Heart left ventricle (tissue), 16 donors: Measurements from ENCODE around the gene HSPA1L. TPM values are rescaled to one million over a fixed set of nuclear protein-coding genes. Genes with fewer than 3 reads are reported as not detected.
"Not testable (repeated sequence)": the region's sequence is repeated elsewhere in the genome, so short reads cannot be mapped to it uniquely, and the experiment has no call there.

Experiments used
- ATAC-seq, 4 donors: fragments of 200-7000 bp; cut with Tn5 transposase; one replicate each; pipeline ENCODE4 v1.9.1; 2020 to 2022; ENCODE audit warnings: moderate library complexity in 4 of 4, mild to moderate bottlenecking in 3 of 4, moderate number of reproducible peaks in 1 of 4
- DNase-seq, 5 donors: peaks; one replicate each; pipeline ENCODE4 v3.0.0-alpha.2; 2020
- H3K27ac ChIP-seq, 12 donors: fragments of 200-600 bp; sonication (generic) in 4 of 12; one replicate each; pipeline versions ENCODE4 v1.5.0 to v1.8.0; 2016 to 2022; ENCODE audit warnings: mild to moderate bottlenecking in 2 of 12
- H3K27me3 ChIP-seq, 9 donors: fragments of 200-600 bp; sonication (generic) in 2 of 9; one replicate each; pipeline versions ENCODE4 v1.5.1 to v1.8.0; 2016 to 2022; ENCODE audit warnings: mild to moderate bottlenecking in 3 of 9
- H3K36me3 ChIP-seq, 9 donors: fragments of 200-600 bp; sonication (generic) in 2 of 9; one replicate each; pipeline versions ENCODE4 v1.5.0 to v1.8.0; 2018 to 2022; ENCODE audit warnings: mild to moderate bottlenecking in 2 of 9
- H3K4me1 ChIP-seq, 12 donors: fragments of 200-600 bp; sonication (generic) in 4 of 12; one replicate each; pipeline versions ENCODE4 v1.5.0 to v1.8.0; 2016 to 2022; ENCODE audit warnings: mild to moderate bottlenecking in 3 of 12
- H3K4me3 ChIP-seq, 12 donors: fragments of 200-600 bp; sonication (generic) in 4 of 12; one replicate each; pipeline versions ENCODE4 v1.5.0 to v1.8.0; 2017 to 2022; ENCODE audit warnings: mild to moderate bottlenecking in 9 of 12, moderate library complexity in 4 of 12
- H3K9me3 ChIP-seq, 12 donors: fragments of 200-600 bp; sonication (generic) in 4 of 12; one replicate each; pipeline versions ENCODE4 v1.5.0 to v1.8.0; 2016 to 2022; ENCODE audit warnings: mild to moderate bottlenecking in 1 of 12
- POLR2A ChIP-seq, 2 donors: fragments of 450-650 bp; IDR thresholded peaks; one replicate each; pipeline ENCODE4 v1.6.1; 2017; ENCODE audit warnings: antibody characterized with exemption in 2 of 2, mild to moderate bottlenecking in 2 of 2, moderate library complexity in 2 of 2
- WGBS, 4 donors: extraction: QIAGEN DNeasy Blood & Tissue Kit in 2 of 4; methylation state at CpG; one replicate each; pipeline versions ENCODE4 v1.1.5 to v1.1.7; 2013 to 2018; 5-methylcytosine and 5-hydroxymethylcytosine counted together
- intact Hi-C, 10 donors: fragments of 100-400 bp; cut with DNase I; formaldehyde crosslinking; loops; one replicate each; pipeline versions ENCODE4 v1.11.1 to v1.14.2; 2022
- polyA plus RNA-seq, 2 donors: library from polyadenylated mRNA; stranded (reverse); fragments of 200-250 nt; gene quantifications; one replicate each; pipeline ENCODE4 v1.2.3, GENCODE V29; 2013
- total RNA-seq, 9 donors: library from RNA; depleted of rRNA in 2 of 9; stranded (reverse); fragments of >200 nt in 2 of 9; fragmentation: NEBNext Ultra II Directional in 3 of 9; extraction: Animal tissue kit (Norgen Biotek cat#: 25700) in 3 of 9; gene quantifications; one replicate each; pipeline versions ENCODE4 v1.1.0 to v1.2.4, GENCODE V29; 2016 to 2023
- TF ChIP-seq, protein P1 (sequence below), 12 donors: fragments of 200-600 bp; sonication (generic) in 4 of 12; IDR thresholded peaks; one replicate each; pipeline versions ENCODE4 v1.5.0 to v1.8.0; 2018 to 2022; ENCODE audit warnings: antibody characterized with exemption in 12 of 12, mild to moderate bottlenecking in 5 of 12
- donor health status: ischemic (EF 13 %, LVEDD 7.1; RV severe dilation, severe dysfunction).
- donor health status: healthy with polysubstance abuse.
- donor health status: DM: no; HTN: yes; CAD: no.
- donor health status: DM: no; HTN: no; CAD: no.
- donor health status: ischemic (EF 25% LVEDD 6.9; RV normal size, moderate dysfunction).
- donor health status: ischemic (EF 25% LVEDD 5.7; RV mildly dilated, moderate dysfunction).
- donor health status: healthy.
- donor health status: DM: yes; HTN: yes; CAD: no.
- donor health status: ischemic (EF 35%, LVEDD 5.7; RV mildly dilated, moderate dysfunction).
- donor health status: nonischemic (EF 11% LVEDD 7.7; RV severe dilation, severe dysfunction).
- donor health status: DM: yes; HTN: yes; CAD: no.
- donor health status: PGD.
- donor health status: ischemic (EF 29% LVEDD 5.4; RV normal size, mild dysfunction).
- donor health status: nonischemic (EF 23%, LVEDD 6.1; RV moderate dilation, normal function).

The HSPA1L gene
- total and polyA plus RNA-seq, 11 donors = 0.95 to 3.6 (median 1.8) TPM

DNA sequence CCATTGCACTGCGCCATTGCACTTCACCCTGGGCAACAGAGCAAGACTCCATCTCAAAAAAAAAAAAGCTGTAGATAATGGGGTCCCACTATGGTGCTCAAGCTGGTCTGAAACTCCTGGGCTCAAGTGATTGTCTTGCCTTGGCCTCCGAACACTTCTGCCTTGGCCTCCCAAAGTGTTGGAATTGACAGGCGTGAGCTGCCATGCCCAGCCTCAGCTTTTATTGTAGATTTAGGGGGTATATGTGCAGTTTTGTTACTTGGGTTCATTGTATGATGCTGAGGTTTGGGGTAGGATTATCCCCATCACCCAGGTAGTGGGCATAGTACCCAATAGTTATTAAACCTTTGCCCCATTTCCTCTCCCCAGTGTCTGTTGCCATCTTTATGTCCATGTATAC, 23.9 kb upstream of the HSPA1L start:
- no peak for TF ChIP-seq POLR2A (IDR thresholded peaks at IDR 0.05)
- TF ChIP-seq, protein P1, sequence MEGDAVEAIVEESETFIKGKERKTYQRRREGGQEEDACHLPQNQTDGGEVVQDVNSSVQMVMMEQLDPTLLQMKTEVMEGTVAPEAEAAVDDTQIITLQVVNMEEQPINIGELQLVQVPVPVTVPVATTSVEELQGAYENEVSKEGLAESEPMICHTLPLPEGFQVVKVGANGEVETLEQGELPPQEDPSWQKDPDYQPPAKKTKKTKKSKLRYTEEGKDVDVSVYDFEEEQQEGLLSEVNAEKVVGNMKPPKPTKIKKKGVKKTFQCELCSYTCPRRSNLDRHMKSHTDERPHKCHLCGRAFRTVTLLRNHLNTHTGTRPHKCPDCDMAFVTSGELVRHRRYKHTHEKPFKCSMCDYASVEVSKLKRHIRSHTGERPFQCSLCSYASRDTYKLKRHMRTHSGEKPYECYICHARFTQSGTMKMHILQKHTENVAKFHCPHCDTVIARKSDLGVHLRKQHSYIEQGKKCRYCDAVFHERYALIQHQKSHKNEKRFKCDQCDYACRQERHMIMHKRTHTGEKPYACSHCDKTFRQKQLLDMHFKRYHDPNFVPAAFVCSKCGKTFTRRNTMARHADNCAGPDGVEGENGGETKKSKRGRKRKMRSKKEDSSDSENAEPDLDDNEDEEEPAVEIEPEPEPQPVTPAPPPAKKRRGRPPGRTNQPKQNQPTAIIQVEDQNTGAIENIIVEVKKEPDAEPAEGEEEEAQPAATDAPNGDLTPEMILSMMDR (IDR thresholded peaks at IDR 0.05) = no peak
- Histone ChIP-seq H3K27me3 (no peaks in the 10 kb centered on the region), H3K36me3 (peaks cover 0 to 61% (median 44%) of the 10 kb centered on the region in 9 donors), H3K27ac (no peak overlapping the region), H3K4me1 (peaks cover 0 to 41% (median 35%) of the 10 kb centered on the region in 12 donors), H3K4me3 (peak overlapping the region in 1 of 12 donors; percentile 84), H3K9me3 (no peaks in the 10 kb centered on the region)
- ATAC-seq = no peak
- intact Hi-C loops = loop anchor here in 3 of 10 donors (5.0 to 10.0 kb wide), 4 partner anchors 58 to 294 kb away; partner anchors contain the start of genes ATP6V1G2 (in 1 of the 3), CLIC1 (in 1 of the 3), DDX39B (in 1 of the 3) and EHMT2 (in 1 of the 3)
- WGBS, 4 donors = 95 to 97% (median 97%) methylated on average over 3 of the region's 3 CpGs
- DNase-seq = no peak

GRCh38 chr6:31838114-31838553, 23.1 kb upstream of the HSPA1L start:
- Histone ChIP-seq H3K4me1 (peaks cover 4 to 48% (median 38%) of the 10 kb centered on the region in 12 donors), H3K4me3 (peak overlapping the region in 1 of 12 donors; percentile 84), H3K36me3 (peaks cover 0 to 61% (median 44%) of the 10 kb centered on the region in 9 donors)
- H3K27me3 ChIP-seq, H3K27ac ChIP-seq, H3K9me3 ChIP-seq, DNase-seq, ATAC-seq: not testable (repeated sequence)
- WGBS, 4 donors = 88 to 92% (median 90%) methylated on average over 9 of the region's 9 CpGs
- intact Hi-C loops = loop anchor here in 3 of 10 donors (5.0 to 10.0 kb wide), 4 partner anchors 59 to 293 kb away; partner anchors contain the start of genes ATP6V1G2 (in 1 of the 3), CLIC1 (in 1 of the 3), DDX39B (in 1 of the 3) and EHMT2 (in 1 of the 3)

- Histone ChIP-seq H3K4me1 (peaks cover 4 to 54% (median 38%) of the 10 kb centered on the region in 12 donors), H3K36me3 (peaks cover 0 to 61% (median 44%) of the 10 kb centered on the region in 9 donors), H3K9me3 (no peaks in the 10 kb centered on the region), H3K27me3 (no peaks in the 10 kb centered on the region), H3K27ac (peak overlapping the region in 7 of 12 donors; percentile 92 to 99 (median 96)), H3K4me3 (peak overlapping the region in 9 of 12 donors; percentile 22 to 97 (median 84))
- WGBS, 4 donors = 33 to 47% (median 41%) methylated on average over 1 of the region's 1 CpG
- no peak for DNase-seq
- TF ChIP-seq POLR2A (IDR thresholded peaks at IDR 0.05) = no peak
- TF ChIP-seq, protein P1 (IDR thresholded peaks at IDR 0.05) = no peak
- intact Hi-C loops = loop anchor here in 4 of 10 donors (2.0 to 10.0 kb wide), 5 partner anchors 25 to 293 kb away; partner anchors contain the start of genes ATP6V1G2 (in 1 of the 4), CLIC1 (in 1 of the 4), DDX39B (in 1 of the 4) and EHMT2 (in 1 of the 4)
- no peak for ATAC-seq
Observed at GRCh38 chr6:31837369-31838113, 22.5 kb upstream of the HSPA1L start.

GRCh38 chr6:31836474-31837368, 21.6 kb upstream of the HSPA1L start:
- 22 to 34% (median 30%) methylated on average over 12 of the region's 12 CpGs for WGBS, 4 donors
- H3K27ac ChIP-seq = peak overlapping the region in 10 of 12 donors; percentile 64 to 99 (median 96)
- no peaks in the 10 kb centered on the region for H3K9me3 ChIP-seq
- no peak for TF ChIP-seq POLR2A (IDR thresholded peaks at IDR 0.05)
- TF ChIP-seq, protein P1 (IDR thresholded peaks at IDR 0.05) = peak in 1 of 12 donors; percentile 3
- peaks cover 4 to 58% (median 41%) of the 10 kb centered on the region in 12 donors for H3K4me1 ChIP-seq
- ATAC-seq (no peak), DNase-seq (no peak)
- H3K4me3 ChIP-seq = peak overlapping the region in 10 of 12 donors; percentile 69 to 97 (median 86)
- H3K36me3 ChIP-seq = peaks cover 0 to 58% (median 46%) of the 10 kb centered on the region in 9 donors
- intact Hi-C loops = loop anchor here in 4 of 10 donors (2.0 to 10.0 kb wide), 5 partner anchors 26 to 292 kb away; partner anchors contain the start of genes ATP6V1G2 (in 1 of the 4), CLIC1 (in 1 of the 4), DDX39B (in 1 of the 4) and EHMT2 (in 1 of the 4)
- H3K27me3 ChIP-seq = no peaks in the 10 kb centered on the region
